Upper lobe of left lung (tissue), 4 donors: ENCODE results near the gene NTF4.

Experiments
- CTCF ChIP-seq, 6 experiments: fragments of 450-650 bp in 4 of 6; fragments of 200-600 bp in 2 of 6; sonication (generic) in 2 of 6; IDR thresholded peaks; one replicate each; pipeline ENCODE4 v1.5.1; 2016 to 2019; ENCODE audit warnings: antibody characterized with exemption in 6 of 6
- EP300 ChIP-seq, 4 donors: sonication (generic); formaldehyde crosslinking; IDR thresholded peaks; one replicate each; pipeline ENCODE4 v1.5.1; 2017; ENCODE audit warnings: antibody characterized with exemption in 4 of 4, control low read depth in 2 of 4
- POLR2A ChIP-seq, 4 donors: fragments of 450-650 bp; IDR thresholded peaks; one replicate each; pipeline ENCODE4 v1.5.1; 2016 to 2017; ENCODE audit warnings: antibody characterized with exemption in 4 of 4, mild to moderate bottlenecking in 2 of 4
- POLR2AphosphoS5 ChIP-seq, 2 donors: sonication (generic); formaldehyde crosslinking; IDR thresholded peaks; one replicate each; pipeline ENCODE4 v1.5.1; 2017; ENCODE audit warnings: antibody characterized with exemption in 2 of 2

DNA sequence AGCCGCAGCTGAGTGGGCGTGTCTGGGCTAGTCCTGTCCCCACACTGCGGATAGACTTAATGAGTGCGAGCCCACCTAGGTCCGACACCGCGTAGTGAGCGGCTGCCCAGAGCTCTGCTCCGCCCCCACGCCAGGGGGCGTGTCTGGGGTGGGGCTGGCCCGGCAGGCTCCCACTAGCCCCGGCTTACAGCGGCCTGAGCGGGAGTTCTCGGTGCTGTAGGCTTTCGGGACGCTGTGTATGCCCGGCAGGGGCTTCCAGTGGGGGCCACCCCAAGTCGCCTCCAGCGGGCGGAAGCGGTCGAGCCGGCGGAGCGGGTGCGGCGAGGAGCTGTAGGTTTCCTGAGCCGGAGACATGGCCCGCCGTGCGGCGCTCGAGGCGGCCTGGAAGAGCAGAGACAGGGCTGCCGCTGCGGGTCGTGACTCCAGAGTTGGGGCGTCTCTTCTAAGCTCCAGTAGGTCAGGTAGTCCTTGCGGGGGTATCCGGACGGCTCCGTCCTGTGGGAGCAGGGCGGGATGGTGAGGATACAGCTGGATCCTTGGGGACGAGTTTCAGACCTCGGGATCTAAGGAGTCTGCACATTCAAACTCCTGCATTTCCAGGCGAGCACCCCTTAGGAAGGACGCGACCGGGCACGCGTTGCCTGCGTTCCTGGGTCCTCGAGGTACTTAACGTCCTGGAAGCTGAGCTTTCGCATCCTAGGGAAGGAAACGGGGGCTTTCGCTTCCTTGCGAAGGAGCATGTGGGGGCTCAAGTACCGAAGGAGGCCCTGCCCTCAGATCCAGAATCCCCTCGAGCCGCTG is 8.3 kb downstream of the NTF4 start:
- TF ChIP-seq CTCF (IDR thresholded peaks at IDR 0.05) = peak in 4 of 6 experiments; percentile 34 to 43 (median 36)
- TF ChIP-seq EP300 (IDR thresholded peaks at IDR 0.05) = no peak
- no peak for TF ChIP-seq POLR2AphosphoS5 (IDR thresholded peaks at IDR 0.05)
- TF ChIP-seq POLR2A (IDR thresholded peaks at IDR 0.05) = no peak
